GM12865 (cell line): Measurements from ENCODE around the gene FHL1.
A peak's percentile ranks its signal among the peaks of the same experiment; 100 is the strongest.
"Not testable (repeated sequence)": the region's sequence is repeated elsewhere in the genome, so short reads cannot be mapped to it uniquely, and the experiment has no call there.

ENCODE experiments used
- DNase-seq: peaks from one replicate; pipeline ENCODE4 v3.0.0; 2010; ENCODE audit warnings: low read depth
- H3K4me3 ChIP-seq: 2 replicates; pipeline ENCODE4 v1.5.1; 2011; ENCODE audit warnings: mild to moderate bottlenecking, low read depth, low read length, control low read depth
- CTCF ChIP-seq: IDR thresholded peaks from 2 replicates; pipeline ENCODE4 v1.5.1; 2011; ENCODE audit warnings: low read length, control low read depth, low read depth, inconsistent platforms; ENCODE audit not compliant: insufficient read depth; ENCODE audit errors: missing control alignments

Gene FHL1

DNA sequence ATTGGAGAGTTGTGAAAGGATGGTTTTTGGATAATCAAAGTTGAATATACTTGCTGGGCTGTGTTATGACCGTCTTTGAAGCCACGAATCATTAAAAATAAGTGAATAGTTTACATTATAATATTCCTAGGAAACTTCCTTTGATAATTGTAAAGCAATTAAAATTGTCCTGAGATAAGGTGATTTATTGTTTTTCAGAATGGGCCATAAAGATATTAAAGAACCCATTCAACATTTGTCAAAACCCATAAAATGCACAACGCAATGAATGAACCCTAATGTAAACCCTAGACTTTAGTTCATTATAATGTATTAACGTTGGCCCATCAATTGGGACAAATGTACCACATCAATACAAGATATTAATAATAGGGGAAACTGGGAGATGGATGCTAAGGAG, 11.4 kb downstream of the FHL1 start:
- no peak for DNase-seq
- TF ChIP-seq CTCF: no peak
- no peak overlapping the region for H3K4me3 ChIP-seq

DNA sequence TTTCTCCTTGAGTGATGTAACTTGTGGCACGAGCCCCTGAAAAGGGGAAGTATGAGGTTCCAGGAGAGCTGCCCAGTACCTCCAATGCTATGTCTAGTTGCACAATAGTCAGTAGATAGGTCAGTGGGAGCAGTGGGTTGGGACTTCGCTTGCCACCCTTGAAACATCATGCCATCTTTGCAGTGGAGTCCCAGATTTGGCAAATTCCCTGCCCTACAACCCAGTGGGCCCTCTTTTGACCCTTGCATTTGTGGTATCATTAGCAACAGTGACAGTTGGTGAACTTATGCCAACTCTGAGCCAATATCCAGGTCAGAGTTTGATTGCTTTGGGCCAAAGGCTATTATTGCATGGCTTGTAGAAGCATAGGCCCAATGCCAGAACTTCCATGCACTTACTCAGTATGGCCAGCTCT, 12.3 kb downstream of the FHL1 start:
- TF ChIP-seq CTCF: no peak
- no peak for DNase-seq
- H3K4me3 ChIP-seq: no peak overlapping the region

- DNase-seq: peak; percentile 38
- H3K4me3 ChIP-seq: no peak overlapping the region
- peak; percentile 62 for TF ChIP-seq CTCF
These were observed 15.7 kb downstream of the FHL1 start for GRCh38 chrX:136162827-136163570.

DNA sequence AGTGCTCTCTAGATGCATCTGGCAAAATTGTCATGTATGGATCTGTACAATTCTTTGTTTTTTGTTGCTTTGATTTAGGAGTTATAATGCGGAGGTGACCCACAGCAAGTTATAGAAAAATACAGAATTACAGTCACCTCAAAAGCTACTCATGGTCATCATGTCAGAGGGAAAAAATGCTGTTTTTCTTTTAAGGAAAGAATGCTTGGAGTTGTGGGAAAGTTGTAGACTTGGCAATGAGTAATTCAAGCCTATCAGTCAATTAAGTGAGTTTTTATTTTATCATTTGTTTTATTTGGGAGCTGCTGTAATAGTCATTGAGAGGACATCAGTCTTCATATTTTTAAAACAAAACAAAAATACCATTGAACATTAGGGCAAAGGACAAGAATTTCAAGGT, 16.4 kb downstream of the FHL1 start:
- TF ChIP-seq CTCF: no peak
- DNase-seq: no peak
- no peak overlapping the region for H3K4me3 ChIP-seq

- no peak for TF ChIP-seq CTCF
- H3K4me3 ChIP-seq: no peak overlapping the region
- DNase-seq: no peak
These were observed 18.1 kb downstream of the FHL1 start for GRCh38 chrX:136165406-136165805.

- no peak for DNase-seq
- no peak overlapping the region for H3K4me3 ChIP-seq
- no peak for TF ChIP-seq CTCF
These were observed 19.0 kb downstream of the FHL1 start for GRCh38 chrX:136166221-136166855.

DNA sequence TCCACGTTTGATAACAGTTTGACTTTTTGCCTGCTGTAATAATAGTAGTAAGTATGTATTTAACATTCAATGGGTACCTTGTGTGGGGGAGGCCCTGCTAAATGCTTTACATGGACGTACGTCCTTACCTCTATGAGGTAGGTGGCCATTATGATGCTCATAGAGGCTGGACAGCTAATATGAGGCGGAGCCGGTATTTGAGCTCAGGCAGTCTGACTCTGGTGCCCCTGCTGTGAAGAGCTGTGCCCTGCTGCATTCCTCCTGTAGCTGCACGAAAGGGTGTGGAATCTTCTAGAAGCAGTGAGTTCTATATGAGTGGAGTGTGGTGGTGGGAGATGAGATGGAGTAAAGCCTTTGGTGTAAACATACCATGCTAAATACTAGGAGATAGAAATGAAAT, 20.7 kb downstream of the FHL1 start:
- DNase-seq, H3K4me3 ChIP-seq: not testable (repeated sequence)
